Activated CD8-positive, alpha-beta memory T cell treated with anti-CD3 and anti-CD28 coated beads for 4 hours (primary cell): Measurements from ENCODE around the gene RXFP3.
"Not testable (repeated sequence)": the region's sequence is repeated elsewhere in the genome, so short reads cannot be mapped to it uniquely, and the experiment has no call there.

Experiments
- DNase-seq, 2 donors: peaks; one replicate each; pipeline ENCODE4 v3.0.0-alpha.2; 2020; ENCODE audit warnings: low read depth in 2 of 2

The RXFP3 gene, protein sequence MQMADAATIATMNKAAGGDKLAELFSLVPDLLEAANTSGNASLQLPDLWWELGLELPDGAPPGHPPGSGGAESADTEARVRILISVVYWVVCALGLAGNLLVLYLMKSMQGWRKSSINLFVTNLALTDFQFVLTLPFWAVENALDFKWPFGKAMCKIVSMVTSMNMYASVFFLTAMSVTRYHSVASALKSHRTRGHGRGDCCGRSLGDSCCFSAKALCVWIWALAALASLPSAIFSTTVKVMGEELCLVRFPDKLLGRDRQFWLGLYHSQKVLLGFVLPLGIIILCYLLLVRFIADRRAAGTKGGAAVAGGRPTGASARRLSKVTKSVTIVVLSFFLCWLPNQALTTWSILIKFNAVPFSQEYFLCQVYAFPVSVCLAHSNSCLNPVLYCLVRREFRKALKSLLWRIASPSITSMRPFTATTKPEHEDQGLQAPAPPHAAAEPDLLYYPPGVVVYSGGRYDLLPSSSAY

DNA sequence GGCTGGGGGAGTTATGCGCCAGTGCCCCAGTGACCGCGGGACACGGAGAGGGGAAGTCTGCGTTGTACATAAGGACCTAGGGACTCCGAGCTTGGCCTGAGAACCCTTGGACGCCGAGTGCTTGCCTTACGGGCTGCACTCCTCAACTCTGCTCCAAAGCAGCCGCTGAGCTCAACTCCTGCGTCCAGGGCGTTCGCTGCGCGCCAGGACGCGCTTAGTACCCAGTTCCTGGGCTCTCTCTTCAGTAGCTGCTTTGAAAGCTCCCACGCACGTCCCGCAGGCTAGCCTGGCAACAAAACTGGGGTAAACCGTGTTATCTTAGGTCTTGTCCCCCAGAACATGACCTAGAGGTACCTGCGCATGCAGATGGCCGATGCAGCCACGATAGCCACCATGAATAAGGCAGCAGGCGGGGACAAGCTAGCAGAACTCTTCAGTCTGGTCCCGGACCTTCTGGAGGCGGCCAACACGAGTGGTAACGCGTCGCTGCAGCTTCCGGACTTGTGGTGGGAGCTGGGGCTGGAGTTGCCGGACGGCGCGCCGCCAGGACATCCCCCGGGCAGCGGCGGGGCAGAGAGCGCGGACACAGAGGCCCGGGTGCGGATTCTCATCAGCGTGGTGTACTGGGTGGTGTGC, at the start of gene RXFP3:
Gene RXFP3, plus strand, starts transcription at position 6 of the 636 bp plus-strand sequence. Its CDS starts 355 bp downstream, at position 361.
- no peak for DNase-seq

DNA sequence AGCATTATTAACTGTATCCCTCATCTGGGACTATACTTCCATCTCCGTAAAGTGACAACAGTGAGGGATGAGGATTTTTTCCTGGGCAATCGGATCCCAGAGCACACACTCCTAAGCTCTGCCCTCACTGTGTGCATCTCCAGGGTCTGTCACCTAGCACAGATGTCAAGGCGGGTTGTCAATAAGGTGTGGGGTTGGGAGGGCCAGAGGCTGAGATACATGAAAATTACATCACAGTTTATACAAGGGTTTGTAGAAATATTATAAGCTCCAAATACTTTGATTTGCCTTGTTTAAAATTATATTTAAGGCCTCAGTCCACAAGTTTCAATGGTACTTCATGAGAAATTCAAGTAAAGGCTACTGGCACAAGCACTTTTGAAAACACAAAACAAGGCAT, 48.9 kb upstream of the RXFP3 start:
- no peak for DNase-seq

DNA sequence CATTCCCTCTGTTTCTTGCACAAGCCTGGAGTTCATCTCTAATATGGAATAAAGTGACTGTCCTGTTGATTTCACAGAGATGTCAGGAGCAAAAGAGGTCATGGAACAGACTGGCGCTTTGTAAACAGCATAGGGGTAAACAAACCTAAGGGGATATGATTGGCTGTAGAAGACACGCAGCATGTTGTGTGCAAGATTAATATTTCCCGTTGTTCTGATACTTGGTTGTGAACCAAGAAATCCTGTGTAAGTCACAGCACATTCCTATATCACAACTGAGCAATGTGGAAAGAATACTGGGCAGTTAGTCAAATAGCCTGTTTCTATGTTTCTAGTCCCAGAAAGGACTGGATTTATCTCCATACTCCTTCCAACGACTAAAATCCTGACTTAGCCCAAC, 47.6 kb upstream of the RXFP3 start:
- DNase-seq, result no peak

DNA sequence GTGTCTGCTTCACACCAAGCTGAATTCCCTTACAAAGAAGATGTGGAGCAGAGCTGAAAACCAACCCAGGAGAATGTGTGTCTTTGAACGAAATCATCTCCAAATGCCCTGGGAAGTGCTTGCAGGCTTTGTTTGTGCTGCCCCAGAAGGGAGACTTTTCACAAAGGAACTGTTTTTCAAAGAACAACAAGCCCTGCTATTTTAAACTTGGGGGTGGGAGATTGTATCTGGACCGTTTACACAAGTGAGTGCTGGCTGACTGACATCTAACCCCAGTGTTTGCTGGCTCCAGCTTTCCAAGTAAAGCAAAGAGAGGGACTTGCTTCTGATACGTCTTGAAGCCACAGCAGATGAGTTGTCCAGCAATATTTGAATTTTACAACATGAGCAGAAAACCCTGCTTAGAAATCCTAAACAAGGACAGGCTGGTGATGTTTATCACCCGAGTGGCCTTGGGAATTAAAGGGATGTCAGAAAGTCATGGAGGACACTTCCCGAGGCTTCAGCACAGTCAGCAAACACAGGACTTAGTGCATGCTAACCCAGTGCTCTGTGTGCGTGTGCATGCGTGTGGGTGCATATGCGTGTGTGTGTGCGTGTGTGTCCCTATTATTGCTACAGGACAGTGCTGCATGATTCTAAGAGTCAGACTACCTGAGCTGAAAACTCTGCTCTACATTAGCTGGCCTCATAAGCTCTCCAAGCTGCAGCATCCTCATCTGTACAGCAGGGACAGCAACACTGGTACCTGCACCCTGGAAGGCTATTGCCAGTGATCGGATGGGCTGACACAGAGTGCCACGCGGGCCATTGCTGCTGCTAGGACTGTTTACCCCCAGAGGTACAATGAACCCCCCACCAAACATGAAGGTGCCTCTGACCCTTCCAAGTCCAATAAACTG, 45.8 kb upstream of the RXFP3 start:
- no peak for DNase-seq

DNA sequence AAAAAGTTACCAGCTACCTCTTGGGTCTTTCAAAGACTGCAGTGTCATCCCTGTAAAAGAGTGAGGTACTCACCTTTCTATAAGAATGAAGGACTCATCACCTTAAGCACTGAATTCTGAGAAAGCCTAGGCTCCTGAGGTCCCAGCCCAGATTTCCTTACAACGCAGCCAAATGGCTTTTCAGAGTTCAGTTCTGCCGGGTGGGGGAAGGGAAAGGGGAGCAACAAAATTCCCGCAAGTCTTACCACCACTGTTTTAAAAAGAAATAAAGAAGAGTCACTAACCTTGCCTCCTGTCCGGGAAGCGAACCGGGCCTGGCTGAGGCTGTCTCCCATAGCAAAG, 44.8 kb upstream of the RXFP3 start:
- no peak for DNase-seq

DNA sequence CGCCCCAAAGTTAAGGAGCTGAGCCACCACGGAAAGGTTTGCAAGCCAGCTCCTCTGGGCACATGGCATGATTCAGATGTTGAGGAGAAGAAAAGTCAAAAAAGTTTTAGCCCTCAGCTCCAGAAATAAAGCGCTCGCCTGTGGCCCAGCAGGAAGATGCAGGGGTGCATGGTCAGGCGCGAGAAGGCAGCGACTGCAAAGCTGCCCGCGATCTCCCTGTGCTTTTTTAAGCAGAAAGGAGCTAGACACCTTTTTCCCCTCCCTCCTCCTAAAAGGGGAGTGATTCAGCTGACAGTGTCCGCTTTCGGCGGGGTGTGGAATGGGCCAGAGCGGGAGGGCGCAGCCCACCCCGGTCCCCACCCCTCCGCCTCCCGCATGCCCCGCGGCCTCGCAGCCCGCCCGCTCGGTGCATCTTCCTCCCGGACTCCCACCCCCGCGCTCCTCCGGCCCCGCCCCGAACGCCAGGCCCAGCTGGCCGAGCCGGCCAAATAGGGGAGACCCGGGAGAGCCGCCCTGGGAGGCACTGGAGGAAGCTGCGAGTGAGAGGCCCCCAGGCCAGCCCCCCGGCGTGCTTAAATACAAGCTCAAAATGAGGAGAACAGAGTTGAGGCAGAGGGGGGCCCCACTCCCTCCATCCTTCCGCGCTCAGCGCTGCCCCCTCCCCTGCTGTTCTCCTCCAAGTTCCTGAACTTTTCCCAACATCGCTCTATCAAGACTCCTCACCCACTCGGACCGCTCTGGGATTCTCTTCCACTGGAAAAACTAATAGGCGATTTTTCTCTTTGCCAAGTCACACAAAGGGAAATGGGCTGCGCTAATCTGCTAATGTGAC, 44.2 kb upstream of the RXFP3 start, which contains the start of gene ADAMTS12:
Gene ADAMTS12, minus strand, starts transcription at position 203 of the 832 bp plus-strand sequence. Its CDS starts 134 bp downstream, at position 69.
- no peak for DNase-seq

DNA sequence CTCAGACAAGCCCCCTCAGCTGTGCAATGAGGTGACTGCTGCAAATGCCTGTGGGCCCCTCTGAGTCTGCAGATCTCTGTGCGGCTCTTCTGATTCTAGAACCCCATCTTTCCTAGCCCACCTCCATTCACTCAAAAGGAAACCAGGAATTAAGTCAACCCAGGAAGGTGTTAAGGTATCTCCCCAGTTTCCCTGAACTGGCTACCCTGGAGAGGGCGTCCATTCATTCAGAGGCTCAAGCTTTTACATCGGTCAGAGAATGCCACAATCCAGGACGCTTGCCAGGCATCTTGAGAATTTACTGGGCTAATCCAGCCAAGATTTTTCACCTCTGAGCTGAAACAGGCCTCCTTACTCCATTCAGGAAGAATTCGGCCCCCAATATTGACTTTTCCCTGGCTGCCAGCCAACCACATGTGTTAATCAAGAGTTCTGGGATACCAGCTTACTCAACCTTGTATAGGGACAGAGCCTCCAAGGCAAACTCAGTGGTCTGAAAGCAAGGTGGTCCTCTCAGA, 43.5 kb upstream of the RXFP3 start:
- DNase-seq, result no peak

DNA sequence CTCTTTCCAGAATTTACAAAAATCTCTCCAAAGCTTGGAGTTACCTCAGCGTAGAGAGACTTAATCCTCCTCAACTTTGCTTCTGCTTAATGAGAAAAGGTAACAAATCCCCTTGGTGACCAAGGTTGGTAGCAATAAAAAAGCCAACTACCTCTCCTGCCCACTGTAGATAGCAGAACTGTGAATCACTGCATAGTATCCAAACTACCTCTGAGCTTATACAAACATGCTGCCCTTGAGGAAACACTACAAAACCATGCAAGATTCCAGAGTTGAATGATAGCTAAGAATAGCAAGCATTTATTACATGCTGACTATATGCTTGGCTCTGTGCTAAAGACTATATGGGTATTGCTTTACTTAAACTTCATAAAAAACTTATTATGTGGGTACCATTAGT, 41.6 kb upstream of the RXFP3 start:
- no peak for DNase-seq

DNA sequence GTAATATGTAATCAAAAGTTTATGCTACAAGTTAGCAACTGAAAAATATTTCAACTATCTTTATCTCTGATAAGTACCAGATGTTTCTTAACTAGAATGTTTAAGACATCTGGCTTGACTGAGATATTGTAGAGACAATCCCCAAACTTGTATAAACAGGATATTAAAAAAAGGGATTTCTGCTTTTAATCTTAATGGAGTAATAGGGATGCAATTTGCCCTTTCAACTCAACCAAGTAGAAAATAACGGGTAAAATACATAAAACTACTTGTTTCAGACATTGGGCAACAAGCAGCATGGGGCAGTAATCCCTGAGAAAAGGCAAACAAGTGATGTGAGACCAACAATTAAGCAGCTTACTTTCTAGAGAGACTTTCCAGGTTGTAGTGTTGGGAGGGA, 35.0 kb upstream of the RXFP3 start:
- no peak for DNase-seq

DNA sequence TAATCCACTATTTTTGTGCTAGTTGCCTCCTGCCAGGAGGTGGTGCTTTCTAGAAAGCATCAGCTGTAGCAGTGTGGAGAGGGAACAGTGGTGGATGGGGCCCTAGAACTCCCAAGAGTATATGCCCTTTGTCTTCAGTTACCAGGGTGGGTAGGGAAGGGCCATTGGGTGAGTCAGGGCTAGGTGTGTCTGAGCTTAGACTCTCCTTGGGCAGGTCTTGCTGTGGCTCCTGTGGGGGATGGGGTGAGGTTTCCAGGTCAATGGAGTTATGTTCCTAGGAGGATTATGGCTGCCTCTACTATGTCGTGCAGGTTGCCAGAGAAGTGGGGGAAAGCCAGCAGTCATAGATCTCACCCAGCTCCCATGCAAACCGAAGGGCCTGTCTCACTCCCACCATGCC, 33.1 kb upstream of the RXFP3 start:
- DNase-seq, result no peak

DNA sequence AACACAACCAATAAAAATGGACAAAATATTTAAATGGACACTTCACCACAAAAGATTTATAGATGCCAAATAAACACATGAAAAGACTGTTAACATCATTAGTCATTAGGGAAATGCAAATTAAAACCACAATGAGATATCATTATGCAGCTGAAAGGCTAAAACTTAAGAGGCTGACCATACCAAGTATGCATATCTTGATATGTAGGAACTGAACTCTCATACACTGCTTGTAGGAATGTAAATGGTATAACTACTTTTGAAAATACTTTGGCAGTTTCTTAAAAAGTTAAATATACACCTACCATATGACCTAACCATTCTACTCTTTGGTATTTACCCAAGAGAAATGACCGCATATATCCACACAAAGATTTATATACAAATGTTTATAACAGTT, 30.8 kb upstream of the RXFP3 start:
- no peak for DNase-seq

DNA sequence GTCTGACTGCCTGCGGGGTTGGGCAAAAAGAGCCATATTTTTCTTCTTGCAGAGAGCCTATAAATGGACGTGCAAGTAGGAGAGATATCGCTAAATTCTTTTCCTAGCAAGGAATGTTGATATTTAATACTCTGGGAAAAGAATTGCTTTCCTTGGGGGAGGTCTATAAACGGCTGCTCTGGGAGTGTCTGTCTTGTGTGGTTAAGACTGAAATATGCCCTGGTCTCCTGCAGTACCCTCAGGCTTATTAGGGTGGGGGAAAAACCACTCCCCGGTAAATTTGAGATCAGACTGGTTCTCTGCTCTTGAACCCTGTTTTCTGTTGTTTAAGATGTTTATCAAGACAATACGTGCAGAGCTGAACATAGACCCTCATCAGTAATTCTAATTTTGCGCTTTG, 29.9 kb upstream of the RXFP3 start:
- not testable (repeated sequence) for DNase-seq

DNA sequence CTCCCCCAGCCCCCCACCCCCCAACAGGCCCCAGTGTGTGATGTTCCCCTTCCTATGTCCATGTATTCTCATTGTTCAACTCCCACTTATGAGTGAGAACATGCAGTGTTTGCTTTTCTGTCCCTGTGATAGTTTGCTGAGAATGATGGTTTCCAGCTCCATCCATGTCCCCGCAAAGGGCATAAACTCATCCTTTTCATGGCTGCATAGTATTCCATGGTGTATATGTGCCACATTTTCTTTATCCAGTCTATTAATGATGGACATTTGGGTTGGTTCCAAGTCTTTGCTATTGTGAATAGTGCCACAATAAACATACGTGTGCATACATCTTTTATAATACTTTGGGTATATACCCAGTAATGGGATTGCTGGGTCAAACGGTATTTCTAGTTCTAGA, 21.3 kb upstream of the RXFP3 start:
- DNase-seq, result not testable (repeated sequence)

DNA sequence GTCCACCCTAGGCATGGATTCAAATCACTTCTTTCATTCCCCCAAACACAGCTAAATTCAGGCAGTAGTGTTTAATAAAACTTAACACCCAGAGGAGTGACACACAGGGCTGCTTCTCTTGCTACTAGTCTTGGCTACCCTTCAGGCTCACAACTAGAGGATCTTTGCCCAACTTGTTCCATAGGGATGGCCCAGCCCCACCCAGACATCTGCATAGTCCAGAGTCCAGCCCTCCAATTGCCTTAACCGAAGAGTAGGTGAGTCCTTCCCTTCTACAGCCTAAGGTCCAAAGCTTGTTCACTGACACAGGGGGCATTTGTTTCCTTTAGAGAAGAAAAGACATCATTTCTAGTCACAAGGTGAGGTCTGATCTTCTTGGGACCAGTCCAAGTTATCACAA, 15.2 kb upstream of the RXFP3 start:
- DNase-seq, result no peak

DNA sequence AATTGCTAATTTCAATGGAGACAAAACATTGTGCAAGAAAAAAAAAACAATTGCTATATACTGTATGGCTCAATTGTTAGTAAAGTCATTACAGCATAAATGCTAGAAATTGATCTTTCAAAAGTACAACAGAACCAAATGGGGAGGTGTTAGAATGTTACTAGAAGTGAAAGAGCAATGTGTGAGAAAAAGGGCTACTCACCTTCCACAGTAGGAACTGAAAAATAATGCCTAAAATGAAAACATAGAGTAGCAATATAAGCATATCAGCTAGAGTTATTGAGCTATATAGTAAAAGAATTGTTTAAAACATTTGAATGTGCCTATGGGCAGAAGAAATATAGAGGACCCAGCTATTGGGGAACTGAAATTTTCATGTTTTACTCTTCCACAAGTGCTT, 10.9 kb upstream of the RXFP3 start:
- DNase-seq, result no peak

DNA sequence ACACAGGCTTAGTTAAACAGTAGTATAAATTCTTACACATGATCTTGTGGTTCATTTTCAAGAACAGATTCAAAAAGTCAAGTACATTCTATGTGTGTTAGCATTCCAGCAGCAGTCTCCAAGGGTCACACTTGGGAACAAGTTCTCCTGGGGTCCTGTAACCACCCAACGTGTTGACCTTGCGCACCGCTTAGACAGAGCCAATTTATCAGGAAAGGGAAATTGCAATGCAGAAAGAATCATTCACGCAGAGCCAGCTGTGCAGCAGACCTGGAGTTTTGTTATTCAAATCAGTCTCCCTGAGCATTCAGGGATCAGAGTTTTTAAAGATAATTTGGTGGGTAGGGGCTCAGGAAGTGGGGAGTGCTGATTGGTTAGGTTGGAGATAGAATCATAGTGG, 8.5 kb upstream of the RXFP3 start:
- DNase-seq, result no peak

DNA sequence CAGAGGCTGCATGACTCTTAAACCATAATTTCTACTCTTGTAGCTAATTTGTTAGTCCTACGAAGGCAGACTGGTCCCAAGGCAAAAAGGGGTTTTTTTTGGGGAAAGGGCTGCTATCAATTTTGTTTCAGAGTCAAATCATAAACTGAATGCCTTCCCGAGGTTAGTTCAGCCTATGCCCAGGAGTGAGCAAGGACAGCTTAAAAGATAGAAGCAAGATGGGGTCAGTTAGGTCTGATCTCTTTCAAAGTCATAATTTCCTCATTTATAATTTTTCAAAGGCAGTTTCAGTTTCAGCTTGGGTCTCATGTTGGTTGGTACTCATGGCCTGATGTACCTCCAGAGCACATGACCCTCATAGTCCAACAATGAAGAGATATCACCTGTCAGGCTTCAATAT, 7.9 kb upstream of the RXFP3 start:
- DNase-seq, result no peak

DNA sequence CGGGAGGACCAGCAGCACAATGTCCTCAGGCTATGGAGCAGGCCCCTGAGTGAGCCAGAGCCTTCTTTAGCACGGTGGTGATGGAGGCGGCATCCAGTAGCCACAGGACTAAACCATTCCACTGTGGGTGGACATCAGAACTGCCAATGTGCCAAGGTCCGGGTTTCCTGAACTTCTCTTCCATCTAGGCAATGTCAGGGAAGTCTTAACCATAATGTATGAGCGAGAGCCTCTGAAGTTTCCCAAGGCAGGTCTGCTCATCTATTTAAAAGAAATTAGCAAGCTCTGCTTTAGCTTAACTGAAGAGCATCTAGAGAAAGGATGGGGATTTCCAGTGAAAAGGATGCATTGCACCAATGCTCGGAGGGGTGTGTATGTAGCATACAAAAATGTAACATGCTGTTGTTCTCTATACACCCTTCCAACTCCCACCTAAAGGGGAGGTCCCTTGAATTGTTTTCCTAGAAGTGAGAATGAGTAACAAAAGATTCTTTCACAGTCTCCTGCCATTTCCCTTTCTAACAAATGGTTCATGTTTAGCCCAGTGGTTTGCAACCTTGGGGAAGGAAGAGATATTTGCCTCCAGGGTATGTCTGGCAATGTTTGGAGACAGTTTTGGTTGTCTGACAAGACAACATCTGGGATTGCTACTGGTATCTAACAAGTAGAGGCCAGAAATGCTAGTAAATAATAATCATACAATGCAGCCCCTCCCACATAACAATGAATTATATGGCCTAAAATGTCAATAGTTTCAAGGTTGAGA, 6.1 kb upstream of the RXFP3 start:
- DNase-seq, result no peak

DNA sequence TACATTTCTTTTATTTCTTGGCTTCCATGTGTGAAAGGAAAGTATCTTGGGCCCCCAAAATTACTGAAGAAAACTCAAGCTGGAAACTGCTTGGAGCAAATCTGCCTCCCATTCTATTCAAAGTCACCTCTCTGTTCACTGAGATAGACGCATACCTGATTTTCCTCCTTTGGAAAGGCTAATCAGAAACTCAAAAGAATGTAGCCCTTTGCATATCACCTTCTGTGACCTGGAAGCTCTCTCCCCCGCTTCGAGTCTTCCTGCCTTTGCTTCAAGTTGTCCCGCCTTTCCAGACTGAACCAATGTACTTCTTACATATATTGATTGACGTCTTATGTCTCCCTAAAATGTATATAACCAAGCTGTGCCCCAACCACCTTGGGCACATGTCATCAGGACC, 5.0 kb upstream of the RXFP3 start:
- DNase-seq, result no peak

DNA sequence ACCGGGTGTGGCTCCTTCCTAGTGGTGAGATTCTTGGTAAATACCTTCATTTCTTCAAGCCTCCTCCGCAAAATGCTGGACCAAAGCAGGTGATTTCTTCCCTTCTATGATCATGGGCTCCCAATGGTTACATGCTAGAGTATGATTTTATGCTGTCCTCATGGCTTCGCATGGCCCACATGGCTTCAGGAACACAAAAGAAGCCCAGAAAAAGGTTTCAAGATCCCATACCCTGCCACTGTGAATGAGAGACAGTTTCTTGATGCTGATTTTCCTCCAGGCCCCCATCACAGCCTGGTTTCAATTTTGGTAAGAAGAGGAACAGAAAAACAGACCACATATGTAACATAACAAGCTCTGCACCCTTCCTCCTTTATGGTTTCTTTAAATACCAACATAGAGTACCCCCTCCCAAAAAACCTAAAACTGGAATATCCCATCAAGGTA, 2.4 kb upstream of the RXFP3 start:
- DNase-seq, result no peak
